HCT116 (cell line): ENCODE data around the gene CHD9NB. TPM values are rescaled to one million over a fixed set of nuclear protein-coding genes. Genes with fewer than 3 reads are reported as not detected.

Source experiments
- ATAC-seq: fragments of 200-7000 bp; cut with Tn5 transposase; 2 replicates; pipeline ENCODE4 v1.9.1; 2020; ENCODE audit warnings: mild to moderate bottlenecking, moderate library complexity
- BruUV-seq: library from RNA; stranded (reverse); fragments of 400-500 nt; replicated peaks from 2 replicates; lab custom pipeline; 2021; lab: Mats Ljungman, UMichigan
- CTCF ChIA-PET: fragments of 300-600 bp; sonication (Branson Sonifier 250); formaldehyde crosslinking; loops from one replicate; lab custom pipeline; 2021; ENCODE audit warnings: antibody characterized with exemption; lab: Charles Lee
- POLR2A ChIA-PET: fragments of 300-600, 350-600 bp; sonication (Branson Sonifier 250); formaldehyde crosslinking; loops from one replicate; lab custom pipeline; 2021; ENCODE audit warnings: antibody characterized with exemption; lab: Charles Lee
- RAD21 ChIA-PET, 2 experiments: fragments of 300-600 bp; sonication (Branson Sonifier 250); formaldehyde crosslinking; loops; one replicate each; lab custom pipeline; 2023; ENCODE audit warnings: low total read pairs in 2 of 2; ENCODE audit not compliant: uncharacterized antibody in 2 of 2, unreplicated experiment in 2 of 2, low non-redundant PET in 1 of 2; lab: Charles Lee
- DNase-seq: peaks from one replicate; pipeline ENCODE4 v3.0.0-alpha.2; 2010; ENCODE audit warnings: low read depth, low spot score
- H2AFZ ChIP-seq: fragments of 200-600 bp; shearing (Covaris generic), sonication (generic); 2 replicates; pipeline ENCODE4 v1.6.1; 2017; ENCODE audit warnings: low read depth, mixed run types, mixed read lengths, antibody characterized with exemption, low read length; ENCODE audit not compliant: poor library complexity, severe bottlenecking
- H3K27ac ChIP-seq: 2 replicates; pipeline ENCODE4 v1.5.1; 2012; ENCODE audit warnings: low read depth, low read length
- H3K27me3 ChIP-seq: fragments of 200-600 bp; sonication (generic); 2 replicates; pipeline ENCODE4 v1.6.1; 2016; ENCODE audit warnings: mixed run types, low read length, mixed read lengths; ENCODE audit not compliant: insufficient read depth
- H3K36me3 ChIP-seq, 2 experiments: fragments of 200-500 bp in 1 of 2; fragments of 200-600 bp in 1 of 2; sonication (Bioruptor generic) in 1 of 2; sonication (generic) in 1 of 2; 2 replicates each; pipeline versions ENCODE4 v1.5.1 to v1.6.1; 2014 to 2016; ENCODE audit warnings: low read length in 2 of 2, inconsistent platforms in 1 of 2, mixed read lengths in 1 of 2, mixed run types in 1 of 2; ENCODE audit not compliant: insufficient read depth in 2 of 2, control insufficient read depth in 1 of 2
- H3K4me1 ChIP-seq, 2 experiments: fragments of 200-600 bp in 1 of 2; sonication (generic) in 1 of 2; 2 replicates each; pipeline versions ENCODE4 v1.5.1 to v1.6.1; 2012 to 2017; ENCODE audit warnings: low read length in 2 of 2, inconsistent platforms in 1 of 2, mild to moderate bottlenecking in 1 of 2, mixed read lengths in 1 of 2, mixed run types in 1 of 2, moderate library complexity in 1 of 2; ENCODE audit not compliant: insufficient read depth in 2 of 2, control insufficient read depth in 1 of 2
- H3K4me2 ChIP-seq: fragments of 200-600 bp; sonication (generic); 2 replicates; pipeline ENCODE4 v1.6.1; 2017; ENCODE audit warnings: mixed run types, low read length, mixed read lengths
- H3K4me3 ChIP-seq, 2 experiments: fragments of 200-600 bp in 1 of 2; sonication (generic) in 1 of 2; replicated peaks in 1 of 2; 2 replicates each; pipeline ENCODE4 v1.5.1; 2011 to 2016; ENCODE audit warnings: low read length in 2 of 2, control low read depth in 1 of 2, low read depth in 1 of 2, mild to moderate bottlenecking in 1 of 2, mixed read lengths in 1 of 2, mixed run types in 1 of 2
- H3K79me2 ChIP-seq: fragments of 200-600 bp; sonication (generic); 2 replicates; pipeline ENCODE4 v1.6.1; 2017; ENCODE audit warnings: mild to moderate bottlenecking, mixed run types, low read length, moderate library complexity, mixed read lengths; ENCODE audit not compliant: insufficient read depth
- H3K9ac ChIP-seq: fragments of 200-600 bp; sonication (generic); 2 replicates; pipeline ENCODE4 v1.6.1; 2016; ENCODE audit warnings: low read length, mixed read lengths
- H3K9me2 ChIP-seq: fragments of 200-600 bp; sonication (generic), shearing (Covaris generic); 2 replicates; pipeline ENCODE4 v1.6.1; 2017; ENCODE audit warnings: mixed run types, mild to moderate bottlenecking, moderate library complexity; ENCODE audit not compliant: insufficient read depth
- H3K9me3 ChIP-seq, 2 experiments: fragments of 200-500 bp in 1 of 2; fragments of 200-600 bp in 1 of 2; sonication (Bioruptor generic) in 1 of 2; sonication (generic) in 1 of 2; 2 replicates each; pipeline ENCODE4 v1.6.1; 2014 to 2017; ENCODE audit warnings: low read length in 2 of 2, mixed read lengths in 2 of 2, inconsistent platforms in 1 of 2, low read depth in 1 of 2, mild to moderate bottlenecking in 1 of 2, mixed run types in 1 of 2, moderate library complexity in 1 of 2; ENCODE audit not compliant: control insufficient read depth in 1 of 2, insufficient read depth in 1 of 2
- H4K20me1 ChIP-seq: fragments of 200-600 bp; sonication (generic), shearing (Covaris generic); 2 replicates; pipeline ENCODE4 v1.6.1; 2017; ENCODE audit warnings: mixed run types, mild to moderate bottlenecking, moderate library complexity; ENCODE audit not compliant: insufficient read depth
- CBX3 ChIP-seq: IDR thresholded peaks from 2 replicates; pipeline ENCODE4 v1.6.1; 2012; ENCODE audit warnings: low read depth
- EGR1 ChIP-seq: IDR thresholded peaks from 2 replicates; pipeline ENCODE4 v1.6.1; 2012; ENCODE audit warnings: low read depth
- ELF1 ChIP-seq: IDR thresholded peaks from 2 replicates; pipeline ENCODE4 v1.6.1; 2012; ENCODE audit warnings: low read depth, borderline replicate concordance
- EZH2 ChIP-seq: fragments of 200-600 bp; sonication (generic); IDR thresholded peaks from 2 replicates; pipeline ENCODE4 v1.6.1; 2017; ENCODE audit warnings: antibody characterized with exemption, mixed run types
- FOSL1 ChIP-seq: IDR thresholded peaks from 2 replicates; pipeline ENCODE4 v1.6.1; 2012; ENCODE audit warnings: low read depth
- JUND ChIP-seq: IDR thresholded peaks from 2 replicates; pipeline ENCODE4 v1.6.1; 2012
- RAD21 ChIP-seq: IDR thresholded peaks from 2 replicates; pipeline ENCODE4 v1.6.1; 2012; ENCODE audit warnings: low read depth, mild to moderate bottlenecking
- SIN3A ChIP-seq: IDR thresholded peaks from 2 replicates; pipeline ENCODE4 v1.6.1; 2012; ENCODE audit warnings: low read depth
- SP1 ChIP-seq: IDR thresholded peaks from 2 replicates; pipeline ENCODE4 v1.6.1; 2012; ENCODE audit warnings: low read depth
- SRF ChIP-seq: IDR thresholded peaks from 2 replicates; pipeline ENCODE4 v1.6.1; 2012; ENCODE audit warnings: low read depth
- TCF7L2 ChIP-seq: IDR thresholded peaks from 2 replicates; pipeline ENCODE4 v1.7.0; 2011; ENCODE audit warnings: borderline replicate concordance, inconsistent platforms; ENCODE audit not compliant: insufficient read depth, insufficient read length; ENCODE audit errors: extremely low read depth
- YY1 ChIP-seq: IDR thresholded peaks from 2 replicates; pipeline ENCODE4 v1.6.1; 2011; ENCODE audit warnings: low read length, low read depth, moderate library complexity, mild to moderate bottlenecking; ENCODE audit not compliant: insufficient replicate concordance; ENCODE audit errors: extremely low read depth
- ZFX ChIP-seq: fragments of 450-650 bp; IDR thresholded peaks from 2 replicates; pipeline ENCODE4 v1.6.1; 2017
- intact Hi-C: fragments of 100-400 bp; cut with micrococcal nuclease; formaldehyde crosslinking; loops from 2 replicates; pipeline ENCODE4 v1.10.0; 2022
- total RNA-seq: library from RNA; stranded (reverse); gene quantifications from one replicate; pipeline ENCODE4 v1.2.1, GENCODE V29; 2021; ENCODE audit not compliant: unreplicated experiment
- TF ChIP-seq, protein P1 (sequence below): IDR thresholded peaks from 2 replicates; pipeline ENCODE4 v1.6.1; 2011; ENCODE audit warnings: mild to moderate bottlenecking, low read length, moderate library complexity; ENCODE audit not compliant: insufficient replicate concordance; ENCODE audit errors: extremely low read depth
- TF ChIP-seq, protein P2 (sequence below): IDR thresholded peaks from 2 replicates; pipeline ENCODE4 v1.6.1; 2012

Gene CHD9NB
- total RNA-seq, 1 experiment from 2014 or later: 1.2 TPM

DNA sequence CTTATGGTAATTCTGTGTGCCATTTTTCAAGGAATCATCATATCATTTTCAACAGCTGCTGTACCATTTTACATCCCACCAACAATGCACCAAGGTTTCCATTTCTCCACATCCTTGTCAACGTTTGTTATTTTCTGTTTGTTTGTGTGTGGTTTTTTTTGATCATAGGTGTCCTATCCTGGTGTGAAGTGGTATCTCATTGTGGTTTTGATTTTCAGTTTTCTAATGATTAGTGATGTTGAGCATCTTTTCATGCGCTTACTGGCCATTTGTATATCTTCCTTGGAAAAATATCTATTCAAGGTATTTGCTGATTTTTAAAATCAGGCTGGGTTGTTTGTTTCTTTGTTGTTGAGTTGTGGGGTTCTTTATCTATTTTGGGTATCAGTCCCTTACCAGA lies 17.1 kb upstream of the CHD9NB start:
- H2AFZ ChIP-seq: no peak overlapping the region
- no TSS peak for BruUV-seq

DNA sequence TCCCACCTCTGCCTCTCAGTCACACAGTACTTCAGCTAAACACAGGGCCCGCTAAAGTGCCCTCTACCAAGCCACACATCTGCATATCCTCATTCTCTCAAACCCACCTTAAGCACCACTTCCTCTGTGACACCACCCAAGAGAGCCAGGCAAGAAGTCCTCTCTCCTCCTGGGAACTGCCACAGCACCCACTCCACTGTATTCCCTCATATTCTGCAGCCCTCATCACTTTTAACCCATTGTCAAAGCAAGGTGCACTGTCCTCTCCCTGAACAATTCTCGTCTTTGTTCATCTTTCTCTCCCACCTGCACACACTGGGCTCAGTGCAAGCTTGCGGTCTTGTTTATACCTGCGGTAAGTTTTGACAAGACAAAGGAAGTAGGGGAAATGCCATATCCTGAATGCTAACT lies 15.7 kb upstream of the CHD9NB start:
- Histone ChIP-seq H3K9ac (no peak overlapping the region), H3K36me3 (no peaks in the 10 kb centered on the region; a peak in 1 of 4 replicates), H4K20me1 (no peaks in the 10 kb centered on the region), H3K4me1 (no peaks in the 10 kb centered on the region), H3K4me3 (no peak overlapping the region), H3K9me2 (no peaks in the 10 kb centered on the region), H3K9me3 (no peaks in the 10 kb centered on the region), H3K27me3 (no peaks in the 10 kb centered on the region), H3K79me2 (peaks cover 78% of the 10 kb centered on the region), H2AFZ (no peak overlapping the region), H3K27ac (no peak overlapping the region), H3K4me2 (no peak overlapping the region)
- ChIA-PET POLR2A (interaction anchor here (0.8 kb wide), 1 partner anchor 57 kb away, joined by 3 read pairs; no protein-coding TSS in a partner anchor), RAD21 (no interaction called here), CTCF (no interaction called here)
- no TSS peak for BruUV-seq
- intact Hi-C loops: no loop called here
- DNase-seq: no peak
- ATAC-seq: no peak
- TF ChIP-seq ZFX: no peak
- no peak for TF ChIP-seq SP1
- TF ChIP-seq, protein P1, sequence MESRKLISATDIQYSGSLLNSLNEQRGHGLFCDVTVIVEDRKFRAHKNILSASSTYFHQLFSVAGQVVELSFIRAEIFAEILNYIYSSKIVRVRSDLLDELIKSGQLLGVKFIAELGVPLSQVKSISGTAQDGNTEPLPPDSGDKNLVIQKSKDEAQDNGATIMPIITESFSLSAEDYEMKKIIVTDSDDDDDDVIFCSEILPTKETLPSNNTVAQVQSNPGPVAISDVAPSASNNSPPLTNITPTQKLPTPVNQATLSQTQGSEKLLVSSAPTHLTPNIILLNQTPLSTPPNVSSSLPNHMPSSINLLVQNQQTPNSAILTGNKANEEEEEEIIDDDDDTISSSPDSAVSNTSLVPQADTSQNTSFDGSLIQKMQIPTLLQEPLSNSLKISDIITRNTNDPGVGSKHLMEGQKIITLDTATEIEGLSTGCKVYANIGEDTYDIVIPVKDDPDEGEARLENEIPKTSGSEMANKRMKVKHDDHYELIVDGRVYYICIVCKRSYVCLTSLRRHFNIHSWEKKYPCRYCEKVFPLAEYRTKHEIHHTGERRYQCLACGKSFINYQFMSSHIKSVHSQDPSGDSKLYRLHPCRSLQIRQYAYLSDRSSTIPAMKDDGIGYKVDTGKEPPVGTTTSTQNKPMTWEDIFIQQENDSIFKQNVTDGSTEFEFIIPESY: no peak
- TF ChIP-seq ELF1: no peak
- TF ChIP-seq TCF7L2: no peak
- TF ChIP-seq JUND: no peak
- TF ChIP-seq YY1: no peak
- no peak for TF ChIP-seq RAD21
- TF ChIP-seq, protein P2, sequence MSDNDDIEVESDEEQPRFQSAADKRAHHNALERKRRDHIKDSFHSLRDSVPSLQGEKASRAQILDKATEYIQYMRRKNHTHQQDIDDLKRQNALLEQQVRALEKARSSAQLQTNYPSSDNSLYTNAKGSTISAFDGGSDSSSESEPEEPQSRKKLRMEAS: no peak

More for the DNA sequence above, 17.1 kb upstream of the CHD9NB start:
- peaks cover 78% of the 10 kb centered on the region for H3K79me2 ChIP-seq
- no peaks in the 10 kb centered on the region for H4K20me1 ChIP-seq
- intact Hi-C loops: no loop called here
- no peak overlapping the region for H3K4me2 ChIP-seq
- RAD21 ChIA-PET: no interaction called here
- no peak for DNase-seq
- TF ChIP-seq EGR1 (no peak), CBX3 (no peak), SIN3A (no peak), TCF7L2 (no peak), EZH2 (no peak), ELF1 (no peak), FOSL1 (no peak), RAD21 (no peak), SRF (no peak), YY1 (no peak)
- TF ChIP-seq, all 23 proteins: peak for 0
- H3K9me2 ChIP-seq: no peaks in the 10 kb centered on the region
- no peak overlapping the region for H3K27ac ChIP-seq
- H3K4me1 ChIP-seq: no peaks in the 10 kb centered on the region
- POLR2A ChIA-PET: no interaction called here
- H3K9me3 ChIP-seq: no peaks in the 10 kb centered on the region
- CTCF ChIA-PET: no interaction called here
- H3K27me3 ChIP-seq: no peaks in the 10 kb centered on the region
- H3K36me3 ChIP-seq: no peaks in the 10 kb centered on the region; a peak in 1 of 4 replicates
- H3K4me3 ChIP-seq: no peak overlapping the region
- ATAC-seq: no peak
- H3K9ac ChIP-seq: no peak overlapping the region
